Fibroblast of villous mesenchyme (primary cell): Measurements from ENCODE around the gene ABCC4. TPM values are rescaled to one million over a fixed set of nuclear protein-coding genes. Genes with fewer than 3 reads are reported as not detected.
"Not testable (repeated sequence)": the region's sequence is repeated elsewhere in the genome, so short reads cannot be mapped to it uniquely, and the experiment has no call there.

Source experiments
- DNase-seq: peaks from one replicate; pipeline ENCODE4 v3.0.0-alpha.2; 2010; ENCODE audit warnings: low read depth
- H3K4me3 ChIP-seq: 2 replicates; pipeline ENCODE4 v1.5.1; 2011; ENCODE audit warnings: low read depth, mild to moderate bottlenecking, low read length
- total RNA-seq: library from RNA; depleted of rRNA; stranded (reverse); fragments of >200 nt; gene quantifications from 2 replicates; pipeline ENCODE4 v1.2.3, GENCODE V29; 2012
- TF ChIP-seq, protein P1 (sequence below): IDR thresholded peaks from 2 replicates; pipeline ENCODE4 v1.5.1; 2012; ENCODE audit warnings: low read depth, mild to moderate bottlenecking, low read length; ENCODE audit not compliant: insufficient read depth

Gene ABCC4
- total RNA-seq, 1 donor: 56.6 TPM

- TF ChIP-seq, protein P1, sequence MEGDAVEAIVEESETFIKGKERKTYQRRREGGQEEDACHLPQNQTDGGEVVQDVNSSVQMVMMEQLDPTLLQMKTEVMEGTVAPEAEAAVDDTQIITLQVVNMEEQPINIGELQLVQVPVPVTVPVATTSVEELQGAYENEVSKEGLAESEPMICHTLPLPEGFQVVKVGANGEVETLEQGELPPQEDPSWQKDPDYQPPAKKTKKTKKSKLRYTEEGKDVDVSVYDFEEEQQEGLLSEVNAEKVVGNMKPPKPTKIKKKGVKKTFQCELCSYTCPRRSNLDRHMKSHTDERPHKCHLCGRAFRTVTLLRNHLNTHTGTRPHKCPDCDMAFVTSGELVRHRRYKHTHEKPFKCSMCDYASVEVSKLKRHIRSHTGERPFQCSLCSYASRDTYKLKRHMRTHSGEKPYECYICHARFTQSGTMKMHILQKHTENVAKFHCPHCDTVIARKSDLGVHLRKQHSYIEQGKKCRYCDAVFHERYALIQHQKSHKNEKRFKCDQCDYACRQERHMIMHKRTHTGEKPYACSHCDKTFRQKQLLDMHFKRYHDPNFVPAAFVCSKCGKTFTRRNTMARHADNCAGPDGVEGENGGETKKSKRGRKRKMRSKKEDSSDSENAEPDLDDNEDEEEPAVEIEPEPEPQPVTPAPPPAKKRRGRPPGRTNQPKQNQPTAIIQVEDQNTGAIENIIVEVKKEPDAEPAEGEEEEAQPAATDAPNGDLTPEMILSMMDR: no peak
- no peak overlapping the region for H3K4me3 ChIP-seq
- DNase-seq: no peak
Observed at GRCh38 chr13:95182570-95183265, 118.5 kb downstream of the ABCC4 start.

- TF ChIP-seq, protein P1: no peak
- DNase-seq: no peak
Observed at GRCh38 chr13:95181586-95181985, 119.7 kb downstream of the ABCC4 start.

DNA sequence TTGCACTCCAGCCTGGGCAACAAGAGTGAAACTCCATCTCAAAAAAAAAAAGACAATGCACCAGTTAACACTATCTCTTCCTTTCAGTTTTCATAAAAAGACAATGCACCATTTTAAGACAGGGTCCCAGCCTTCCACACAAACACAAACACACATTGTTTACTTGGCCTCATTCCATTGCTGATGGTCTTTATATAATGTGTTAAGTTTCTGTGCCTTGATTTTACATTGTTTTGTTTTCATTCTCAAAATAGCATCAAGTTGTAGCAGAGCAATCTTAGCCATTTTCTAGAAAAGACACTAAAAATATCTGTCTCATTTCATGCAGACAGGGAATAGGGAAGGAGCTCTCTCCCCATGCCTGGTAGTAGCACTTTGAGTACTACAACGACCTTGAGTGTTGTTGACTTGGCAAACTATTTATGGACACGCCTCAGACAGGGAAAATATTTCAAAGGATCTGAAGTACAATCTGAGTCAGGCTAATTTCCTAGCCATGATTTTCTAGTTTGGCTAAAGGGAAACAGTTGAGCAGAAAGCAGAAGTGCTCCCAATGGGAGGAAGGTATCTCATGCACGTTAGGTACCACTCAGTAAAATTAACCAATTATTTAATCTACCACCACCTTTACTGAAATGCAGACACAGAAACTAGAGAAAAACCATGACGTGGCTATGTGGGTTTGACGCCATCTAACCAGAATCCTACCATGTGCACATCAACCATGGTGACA is 120.6 kb downstream of the ABCC4 start:
- no peak overlapping the region for H3K4me3 ChIP-seq
- DNase-seq: no peak
- TF ChIP-seq, protein P1: no peak

More at GRCh38 chr13:95181586-95181985, 119.7 kb downstream of the ABCC4 start:
- no peak overlapping the region for H3K4me3 ChIP-seq

DNA sequence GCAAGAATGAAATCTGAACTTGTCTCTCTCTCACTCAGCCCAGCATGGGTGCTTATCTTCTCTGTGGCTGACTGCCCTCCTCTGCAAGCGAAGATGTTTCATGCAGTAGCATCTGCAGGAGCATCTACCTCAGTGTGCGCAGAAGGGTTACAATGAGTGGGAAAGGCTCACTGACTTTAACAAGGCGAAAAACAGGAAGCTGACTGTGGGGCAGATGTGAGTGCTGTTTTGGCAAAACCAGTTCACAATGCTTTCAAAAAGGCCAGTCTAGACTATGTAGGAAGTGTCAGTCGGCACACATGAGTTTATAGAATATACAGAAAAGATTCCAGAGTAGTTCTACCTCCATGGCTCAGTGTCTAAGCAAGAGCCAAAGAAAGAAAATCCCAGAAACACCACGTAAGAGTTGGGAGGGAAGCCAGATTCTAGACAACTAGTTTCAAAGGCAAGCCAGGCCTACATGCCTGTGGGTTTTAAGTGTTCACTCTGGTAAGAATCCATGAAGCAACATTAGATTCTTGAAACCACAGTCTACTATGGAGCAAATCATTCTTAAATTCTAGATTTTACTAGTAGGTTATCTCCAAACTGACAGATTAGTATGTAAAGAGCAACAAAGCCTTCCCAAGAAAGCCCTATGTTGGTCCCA is 124.5 kb downstream of the ABCC4 start:
- no peak overlapping the region for H3K4me3 ChIP-seq
- TF ChIP-seq, protein P1: no peak
- peak; percentile 57 for DNase-seq

DNA sequence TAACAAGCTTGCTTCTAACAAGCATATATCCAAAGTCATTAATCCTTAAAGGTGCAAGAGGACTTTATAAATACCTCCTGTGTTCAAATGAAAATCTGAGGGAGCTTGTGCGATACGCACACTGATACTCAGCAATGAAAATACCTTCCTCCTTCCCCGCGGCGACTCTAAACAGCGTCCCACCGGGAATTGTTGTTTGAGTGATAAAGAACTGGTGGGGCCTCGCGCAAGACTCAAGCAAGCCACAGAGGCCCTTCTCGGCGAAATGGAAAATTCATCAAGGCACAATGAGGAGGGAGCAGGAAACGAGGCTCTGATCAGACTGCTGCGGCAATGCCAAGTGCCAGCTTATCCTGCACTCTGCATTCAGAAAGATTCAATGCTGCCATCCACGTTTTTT is 126.7 kb downstream of the ABCC4 start:
- no peak overlapping the region for H3K4me3 ChIP-seq
- TF ChIP-seq, protein P1: no peak
- no peak for DNase-seq

DNA sequence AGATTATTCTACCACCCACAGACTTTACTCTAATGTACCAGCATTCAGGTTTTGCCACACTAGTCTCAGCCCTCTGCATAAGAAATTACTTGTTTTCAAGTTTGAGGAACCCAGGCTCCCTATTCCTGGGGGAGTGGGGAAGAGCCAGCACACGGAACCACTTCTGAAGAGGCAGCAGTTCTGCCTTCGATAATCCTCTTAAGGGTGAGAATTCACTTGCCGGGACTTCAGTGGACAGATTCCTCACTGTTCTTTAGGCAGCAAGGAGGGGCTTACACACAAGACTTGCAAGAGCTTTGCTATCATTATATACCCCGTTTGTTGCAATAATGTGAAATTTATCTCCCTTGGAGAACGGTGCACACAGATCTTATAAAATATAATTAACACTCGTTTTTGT is 133.1 kb downstream of the ABCC4 start:
- TF ChIP-seq, protein P1: no peak
- no peak for DNase-seq
- no peak overlapping the region for H3K4me3 ChIP-seq

GRCh38 chr13:95167003-95167402 is 134.2 kb downstream of the ABCC4 start:
- H3K4me3 ChIP-seq, DNase-seq: not testable (repeated sequence)
